SK-N-SH treated with all-trans-retinoic acid at 6 μM for 48 hours (cell line): ENCODE measurements around the gene SFMBT2.

Experiments
- ATAC-seq: fragments of 200-7000 bp; cut with Tn5 transposase; 3 replicates; pipeline ENCODE4 v1.9.1; 2020; ENCODE audit warnings: mild to moderate bottlenecking, moderate library complexity
- ARNTL ChIP-seq: fragments of 450-650 bp; formaldehyde crosslinking; IDR thresholded peaks from 2 replicates; pipeline ENCODE4 v1.5.0; 2020; ENCODE audit warnings: low read depth, mild to moderate bottlenecking, moderate library complexity, borderline replicate concordance
- BACH2 ChIP-seq: fragments of 250-450 bp; sonication (Bioruptor Pico); IDR thresholded peaks from 2 replicates; pipeline ENCODE4 v1.9.0; 2021; ENCODE audit warnings: mild to moderate bottlenecking, borderline replicate concordance
- ESRRG ChIP-seq: fragments of 250-450 bp; sonication (Bioruptor Pico); IDR thresholded peaks from 2 replicates; pipeline ENCODE4 v1.6.1; 2021; ENCODE audit warnings: mild to moderate bottlenecking
- GLIS3 ChIP-seq: fragments of 250-450 bp; sonication (Bioruptor Pico); IDR thresholded peaks from 2 replicates; pipeline ENCODE4 v1.5.0; 2020; ENCODE audit warnings: mild to moderate bottlenecking, moderate library complexity
- ISL1 ChIP-seq: fragments of 250-450 bp; sonication (Bioruptor Pico); IDR thresholded peaks from 2 replicates; pipeline ENCODE4 v2.1.2; 2022; ENCODE audit warnings: mild to moderate bottlenecking, moderate library complexity
- PPARA ChIP-seq: fragments of 250-450 bp; sonication (Bioruptor Pico); IDR thresholded peaks from 2 replicates; pipeline ENCODE4 v1.5.0; 2020; ENCODE audit warnings: mild to moderate bottlenecking, borderline replicate concordance
- RARB ChIP-seq: fragments of 250-450 bp; sonication (Bioruptor Pico); IDR thresholded peaks from 2 replicates; pipeline ENCODE4 v1.8.0; 2021; ENCODE audit warnings: mild to moderate bottlenecking, moderate library complexity
- SNAI2 ChIP-seq: fragments of 250-450 bp; sonication (Bioruptor Pico); IDR thresholded peaks from 2 replicates; pipeline ENCODE4 v1.5.0; 2020; ENCODE audit warnings: mild to moderate bottlenecking, moderate library complexity
- TCF4 ChIP-seq: fragments of 250-450 bp; sonication (Bioruptor Pico); IDR thresholded peaks from 2 replicates; pipeline ENCODE4 v1.8.0; 2021; ENCODE audit warnings: mild to moderate bottlenecking, moderate library complexity, borderline replicate concordance
- TOX ChIP-seq: fragments of 250-450 bp; sonication (Bioruptor Pico); IDR thresholded peaks from 2 replicates; pipeline ENCODE4 v1.8.0; 2021; ENCODE audit warnings: mild to moderate bottlenecking, moderate library complexity, borderline replicate concordance
- ZC3H10 ChIP-seq: fragments of 250-450 bp; sonication (Bioruptor Pico); IDR thresholded peaks from 2 replicates; pipeline ENCODE4 v1.5.1; 2021; ENCODE audit warnings: mild to moderate bottlenecking, moderate library complexity
- ZFP30 ChIP-seq: fragments of 450-650 bp; formaldehyde crosslinking; IDR thresholded peaks from 2 replicates; pipeline ENCODE4 v1.5.0; 2022; ENCODE audit warnings: mild to moderate bottlenecking, moderate library complexity
- ZNF565 ChIP-seq: fragments of 450-650 bp; formaldehyde crosslinking; conservative IDR thresholded peaks from 2 replicates; pipeline ENCODE4 v1.5.0; 2020; ENCODE audit warnings: low read depth, mild to moderate bottlenecking, moderate library complexity
- ZNF70 ChIP-seq: fragments of 450-650 bp; formaldehyde crosslinking; IDR thresholded peaks from 2 replicates; pipeline ENCODE4 v1.5.0; 2020; ENCODE audit warnings: mild to moderate bottlenecking, moderate library complexity
- ZNF8 ChIP-seq: fragments of 450-650 bp; formaldehyde crosslinking; IDR thresholded peaks from 2 replicates; pipeline ENCODE4 v1.5.0; 2020; ENCODE audit warnings: mild to moderate bottlenecking, moderate library complexity
- TF ChIP-seq, protein P1 (sequence below): fragments of 250-450 bp; sonication (Bioruptor Pico); IDR thresholded peaks from 2 replicates; pipeline ENCODE4 v1.8.0; 2020; ENCODE audit warnings: mild to moderate bottlenecking, moderate library complexity, borderline replicate concordance
- TF ChIP-seq, protein P2 (sequence below): fragments of 250-450 bp; sonication (Bioruptor Pico); IDR thresholded peaks from 2 replicates; pipeline ENCODE4 v1.5.1; 2020; ENCODE audit warnings: low read depth, mild to moderate bottlenecking, moderate library complexity
- TF ChIP-seq, protein P3 (sequence below): fragments of 250-450 bp; sonication (Bioruptor Pico); IDR thresholded peaks from 2 replicates; pipeline ENCODE4 v1.5.0; 2020; ENCODE audit warnings: mild to moderate bottlenecking, moderate library complexity
- TF ChIP-seq, protein P4 (sequence below): fragments of 250-450 bp; sonication (Bioruptor Pico); IDR thresholded peaks from 2 replicates; pipeline ENCODE4 v1.5.1; 2021; ENCODE audit warnings: mild to moderate bottlenecking, moderate library complexity
- TF ChIP-seq, protein P5 (sequence below): fragments of 250-450 bp; sonication (Bioruptor Pico); IDR thresholded peaks from 2 replicates; pipeline ENCODE4 v1.8.0; 2021; ENCODE audit warnings: low read depth, mild to moderate bottlenecking, moderate library complexity, borderline replicate concordance

Gene SFMBT2

DNA sequence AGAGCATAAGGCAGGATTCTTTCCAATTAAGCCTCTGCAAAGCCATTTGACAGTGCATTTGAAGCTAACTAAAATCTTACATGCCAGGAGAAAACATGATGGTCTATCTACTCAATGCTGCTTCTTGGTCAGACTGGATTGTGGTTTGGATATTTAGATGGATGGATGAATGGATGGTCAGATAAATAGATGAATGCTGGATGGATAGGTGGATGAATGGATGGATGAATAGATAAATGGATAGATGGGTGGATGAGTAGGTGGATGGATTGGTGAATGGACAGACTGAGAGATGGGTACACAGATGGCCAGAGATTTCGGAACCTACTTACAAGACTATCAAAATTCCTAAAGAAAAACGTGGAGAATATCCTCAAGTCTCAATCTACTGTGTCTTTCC is 127.6 kb downstream of the SFMBT2 start:
- TF ChIP-seq ZC3H10 (no peak), ESRRG (CRISPR knock-in tag) (no peak), PPARA (CRISPR knock-in tag) (no peak), ZNF565 (CRISPR knock-in tag) (no peak), ZNF70 (no peak), ZNF8 (no peak), TOX (no peak), ZFP30 (CRISPR knock-in tag) (no peak), ARNTL (CRISPR knock-in tag) (no peak)
- TF ChIP-seq, protein P1, sequence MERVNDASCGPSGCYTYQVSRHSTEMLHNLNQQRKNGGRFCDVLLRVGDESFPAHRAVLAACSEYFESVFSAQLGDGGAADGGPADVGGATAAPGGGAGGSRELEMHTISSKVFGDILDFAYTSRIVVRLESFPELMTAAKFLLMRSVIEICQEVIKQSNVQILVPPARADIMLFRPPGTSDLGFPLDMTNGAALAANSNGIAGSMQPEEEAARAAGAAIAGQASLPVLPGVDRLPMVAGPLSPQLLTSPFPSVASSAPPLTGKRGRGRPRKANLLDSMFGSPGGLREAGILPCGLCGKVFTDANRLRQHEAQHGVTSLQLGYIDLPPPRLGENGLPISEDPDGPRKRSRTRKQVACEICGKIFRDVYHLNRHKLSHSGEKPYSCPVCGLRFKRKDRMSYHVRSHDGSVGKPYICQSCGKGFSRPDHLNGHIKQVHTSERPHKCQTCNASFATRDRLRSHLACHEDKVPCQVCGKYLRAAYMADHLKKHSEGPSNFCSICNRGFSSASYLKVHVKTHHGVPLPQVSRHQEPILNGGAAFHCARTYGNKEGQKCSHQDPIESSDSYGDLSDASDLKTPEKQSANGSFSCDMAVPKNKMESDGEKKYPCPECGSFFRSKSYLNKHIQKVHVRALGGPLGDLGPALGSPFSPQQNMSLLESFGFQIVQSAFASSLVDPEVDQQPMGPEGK: no peak
- TF ChIP-seq, protein P2, sequence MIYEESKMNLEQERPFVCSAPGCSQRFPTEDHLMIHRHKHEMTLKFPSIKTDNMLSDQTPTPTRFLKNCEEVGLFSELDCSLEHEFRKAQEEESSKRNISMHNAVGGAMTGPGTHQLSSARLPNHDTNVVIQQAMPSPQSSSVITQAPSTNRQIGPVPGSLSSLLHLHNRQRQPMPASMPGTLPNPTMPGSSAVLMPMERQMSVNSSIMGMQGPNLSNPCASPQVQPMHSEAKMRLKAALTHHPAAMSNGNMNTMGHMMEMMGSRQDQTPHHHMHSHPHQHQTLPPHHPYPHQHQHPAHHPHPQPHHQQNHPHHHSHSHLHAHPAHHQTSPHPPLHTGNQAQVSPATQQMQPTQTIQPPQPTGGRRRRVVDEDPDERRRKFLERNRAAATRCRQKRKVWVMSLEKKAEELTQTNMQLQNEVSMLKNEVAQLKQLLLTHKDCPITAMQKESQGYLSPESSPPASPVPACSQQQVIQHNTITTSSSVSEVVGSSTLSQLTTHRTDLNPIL (CRISPR knock-in tag): no peak
- ATAC-seq: no peak

DNA sequence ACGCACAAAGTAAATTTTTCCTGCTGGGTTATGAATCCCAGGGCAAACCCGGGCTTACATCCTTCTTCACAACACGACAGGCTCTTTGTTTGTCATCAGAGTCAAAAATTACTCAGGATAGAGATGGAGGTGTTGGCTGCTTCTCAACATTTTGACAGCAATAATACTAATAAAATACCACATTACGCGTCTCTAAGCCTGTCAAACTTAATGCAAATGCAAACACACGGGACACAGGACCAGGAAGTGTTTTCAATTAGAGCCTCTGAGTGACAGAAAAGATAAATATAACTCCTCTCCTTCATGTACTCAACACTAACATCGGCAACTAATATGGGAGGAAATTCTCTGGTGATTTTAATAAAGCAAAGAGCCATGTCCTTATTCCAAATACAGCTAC is 128.4 kb downstream of the SFMBT2 start:
- ATAC-seq: no peak
- TF ChIP-seq, protein P2 (CRISPR knock-in tag): no peak
- TF ChIP-seq, protein P3, sequence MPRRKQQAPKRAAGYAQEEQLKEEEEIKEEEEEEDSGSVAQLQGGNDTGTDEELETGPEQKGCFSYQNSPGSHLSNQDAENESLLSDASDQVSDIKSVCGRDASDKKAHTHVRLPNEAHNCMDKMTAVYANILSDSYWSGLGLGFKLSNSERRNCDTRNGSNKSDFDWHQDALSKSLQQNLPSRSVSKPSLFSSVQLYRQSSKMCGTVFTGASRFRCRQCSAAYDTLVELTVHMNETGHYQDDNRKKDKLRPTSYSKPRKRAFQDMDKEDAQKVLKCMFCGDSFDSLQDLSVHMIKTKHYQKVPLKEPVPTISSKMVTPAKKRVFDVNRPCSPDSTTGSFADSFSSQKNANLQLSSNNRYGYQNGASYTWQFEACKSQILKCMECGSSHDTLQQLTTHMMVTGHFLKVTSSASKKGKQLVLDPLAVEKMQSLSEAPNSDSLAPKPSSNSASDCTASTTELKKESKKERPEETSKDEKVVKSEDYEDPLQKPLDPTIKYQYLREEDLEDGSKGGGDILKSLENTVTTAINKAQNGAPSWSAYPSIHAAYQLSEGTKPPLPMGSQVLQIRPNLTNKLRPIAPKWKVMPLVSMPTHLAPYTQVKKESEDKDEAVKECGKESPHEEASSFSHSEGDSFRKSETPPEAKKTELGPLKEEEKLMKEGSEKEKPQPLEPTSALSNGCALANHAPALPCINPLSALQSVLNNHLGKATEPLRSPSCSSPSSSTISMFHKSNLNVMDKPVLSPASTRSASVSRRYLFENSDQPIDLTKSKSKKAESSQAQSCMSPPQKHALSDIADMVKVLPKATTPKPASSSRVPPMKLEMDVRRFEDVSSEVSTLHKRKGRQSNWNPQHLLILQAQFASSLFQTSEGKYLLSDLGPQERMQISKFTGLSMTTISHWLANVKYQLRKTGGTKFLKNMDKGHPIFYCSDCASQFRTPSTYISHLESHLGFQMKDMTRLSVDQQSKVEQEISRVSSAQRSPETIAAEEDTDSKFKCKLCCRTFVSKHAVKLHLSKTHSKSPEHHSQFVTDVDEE (CRISPR knock-in tag): no peak
- TF ChIP-seq, protein P4, sequence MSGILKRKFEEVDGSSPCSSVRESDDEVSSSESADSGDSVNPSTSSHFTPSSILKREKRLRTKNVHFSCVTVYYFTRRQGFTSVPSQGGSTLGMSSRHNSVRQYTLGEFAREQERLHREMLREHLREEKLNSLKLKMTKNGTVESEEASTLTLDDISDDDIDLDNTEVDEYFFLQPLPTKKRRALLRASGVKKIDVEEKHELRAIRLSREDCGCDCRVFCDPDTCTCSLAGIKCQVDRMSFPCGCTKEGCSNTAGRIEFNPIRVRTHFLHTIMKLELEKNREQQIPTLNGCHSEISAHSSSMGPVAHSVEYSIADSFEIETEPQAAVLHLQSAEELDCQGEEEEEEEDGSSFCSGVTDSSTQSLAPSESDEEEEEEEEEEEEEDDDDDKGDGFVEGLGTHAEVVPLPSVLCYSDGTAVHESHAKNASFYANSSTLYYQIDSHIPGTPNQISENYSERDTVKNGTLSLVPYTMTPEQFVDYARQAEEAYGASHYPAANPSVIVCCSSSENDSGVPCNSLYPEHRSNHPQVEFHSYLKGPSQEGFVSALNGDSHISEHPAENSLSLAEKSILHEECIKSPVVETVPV (CRISPR knock-in tag): no peak
- no peak for TF ChIP-seq ARNTL (CRISPR knock-in tag)
- no peak for TF ChIP-seq ZFP30 (CRISPR knock-in tag)
- no peak for TF ChIP-seq TOX
- TF ChIP-seq ISL1: no peak
- TF ChIP-seq RARB (CRISPR knock-in tag): no peak
- TF ChIP-seq SNAI2 (CRISPR knock-in tag): no peak
- TF ChIP-seq, protein P5, sequence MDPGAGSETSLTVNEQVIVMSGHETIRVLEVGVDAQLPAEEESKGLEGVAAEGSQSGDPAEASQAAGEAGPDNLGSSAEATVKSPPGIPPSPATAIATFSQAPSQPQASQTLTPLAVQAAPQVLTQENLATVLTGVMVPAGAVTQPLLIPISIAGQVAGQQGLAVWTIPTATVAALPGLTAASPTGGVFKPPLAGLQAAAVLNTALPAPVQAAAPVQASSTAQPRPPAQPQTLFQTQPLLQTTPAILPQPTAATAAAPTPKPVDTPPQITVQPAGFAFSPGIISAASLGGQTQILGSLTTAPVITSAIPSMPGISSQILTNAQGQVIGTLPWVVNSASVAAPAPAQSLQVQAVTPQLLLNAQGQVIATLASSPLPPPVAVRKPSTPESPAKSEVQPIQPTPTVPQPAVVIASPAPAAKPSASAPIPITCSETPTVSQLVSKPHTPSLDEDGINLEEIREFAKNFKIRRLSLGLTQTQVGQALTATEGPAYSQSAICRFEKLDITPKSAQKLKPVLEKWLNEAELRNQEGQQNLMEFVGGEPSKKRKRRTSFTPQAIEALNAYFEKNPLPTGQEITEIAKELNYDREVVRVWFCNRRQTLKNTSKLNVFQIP: no peak
- TF ChIP-seq ZNF8: no peak
- no peak for TF ChIP-seq GLIS3 (CRISPR knock-in tag)
- TF ChIP-seq ZC3H10: no peak
- TF ChIP-seq BACH2: no peak
- TF ChIP-seq, protein P1: no peak
- TF ChIP-seq TCF4 (CRISPR knock-in tag): no peak
- TF ChIP-seq, all 23 proteins: peak for 0
